ENCODE measurements around the gene S100A14.

DNA sequence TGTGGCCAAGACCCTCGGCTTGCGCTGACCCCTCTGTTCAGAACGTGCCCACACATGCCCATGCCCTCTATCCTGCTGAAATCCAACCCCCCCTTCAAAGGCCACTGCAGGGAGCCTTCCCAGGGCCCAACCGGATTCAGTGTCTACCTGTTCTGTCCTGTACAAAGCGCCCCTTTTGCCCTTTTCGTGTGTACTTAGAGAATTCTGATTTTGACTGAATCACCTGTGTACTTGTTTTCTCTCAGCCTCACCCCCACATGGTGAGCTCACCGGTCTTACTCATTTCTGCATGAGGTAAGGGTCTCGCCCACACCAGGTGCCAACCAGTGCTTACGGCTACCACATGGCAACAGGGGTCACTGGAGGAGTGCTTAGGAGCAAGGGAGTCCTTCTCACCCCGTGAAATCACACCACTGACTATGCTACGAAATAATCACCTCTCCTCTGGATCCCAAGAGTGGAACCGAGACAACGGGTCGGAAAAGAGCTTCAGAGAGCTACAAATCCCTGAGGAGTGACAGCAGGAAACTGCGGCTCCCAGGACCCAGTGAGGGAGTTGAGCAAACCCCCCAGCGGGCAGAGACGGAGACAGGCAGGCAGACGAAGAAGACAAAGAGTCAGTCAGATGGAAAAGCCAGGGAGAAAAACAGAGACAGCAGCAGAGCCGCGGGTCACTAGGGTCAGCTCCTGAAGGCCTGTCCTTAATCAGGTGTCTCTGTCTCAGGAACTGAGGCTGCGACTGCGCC, 48.3 kb downstream of the S100A14 start:
- TF ChIP-seq, protein P1, sequence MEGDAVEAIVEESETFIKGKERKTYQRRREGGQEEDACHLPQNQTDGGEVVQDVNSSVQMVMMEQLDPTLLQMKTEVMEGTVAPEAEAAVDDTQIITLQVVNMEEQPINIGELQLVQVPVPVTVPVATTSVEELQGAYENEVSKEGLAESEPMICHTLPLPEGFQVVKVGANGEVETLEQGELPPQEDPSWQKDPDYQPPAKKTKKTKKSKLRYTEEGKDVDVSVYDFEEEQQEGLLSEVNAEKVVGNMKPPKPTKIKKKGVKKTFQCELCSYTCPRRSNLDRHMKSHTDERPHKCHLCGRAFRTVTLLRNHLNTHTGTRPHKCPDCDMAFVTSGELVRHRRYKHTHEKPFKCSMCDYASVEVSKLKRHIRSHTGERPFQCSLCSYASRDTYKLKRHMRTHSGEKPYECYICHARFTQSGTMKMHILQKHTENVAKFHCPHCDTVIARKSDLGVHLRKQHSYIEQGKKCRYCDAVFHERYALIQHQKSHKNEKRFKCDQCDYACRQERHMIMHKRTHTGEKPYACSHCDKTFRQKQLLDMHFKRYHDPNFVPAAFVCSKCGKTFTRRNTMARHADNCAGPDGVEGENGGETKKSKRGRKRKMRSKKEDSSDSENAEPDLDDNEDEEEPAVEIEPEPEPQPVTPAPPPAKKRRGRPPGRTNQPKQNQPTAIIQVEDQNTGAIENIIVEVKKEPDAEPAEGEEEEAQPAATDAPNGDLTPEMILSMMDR (IDR thresholded peaks at IDR 0.05): no peak
- TF ChIP-seq POLR2A (IDR thresholded peaks at IDR 0.05) (no peak), POLR2AphosphoS5 (IDR thresholded peaks at IDR 0.05; ENCODE audit: insufficient read depth in 1 of 2, low read depth in 1 of 2) (no peak)

All from vagina (tissue), 2 donors.